Progenitor cell of endocrine pancreas (in vitro differentiated cells): ENCODE results near the gene VAPA. TPM values are rescaled to one million over a fixed set of nuclear protein-coding genes. Genes with fewer than 3 reads are reported as not detected.

Experiments used
- DNase-seq: peaks from one replicate; pipeline ENCODE4 v3.0.0; 2021; ENCODE audit warnings: low spot score; ENCODE audit not compliant: unreplicated experiment
- H3K27ac Mint-ChIP-seq: 2 replicates; pipeline ENCODE4 v1.8.0; 2021; ENCODE audit warnings: mild to moderate bottlenecking, moderate library complexity, mixed read lengths
- H3K27me3 Mint-ChIP-seq: 2 replicates; pipeline ENCODE4 v1.8.0; 2021; ENCODE audit warnings: mixed read lengths
- H3K36me3 Mint-ChIP-seq: 2 replicates; pipeline ENCODE4 v1.8.0; 2022; ENCODE audit warnings: mixed read lengths; ENCODE audit not compliant: insufficient read depth
- H3K4me1 Mint-ChIP-seq: 2 replicates; pipeline ENCODE4 v1.8.0; 2021; ENCODE audit warnings: low read depth, mixed read lengths
- H3K4me3 Mint-ChIP-seq: 2 replicates; pipeline ENCODE4 v1.8.0; 2021; ENCODE audit warnings: low read depth, mild to moderate bottlenecking, moderate library complexity, mixed read lengths
- H3K9me3 Mint-ChIP-seq: 2 replicates; pipeline ENCODE4 v1.8.0; 2021; ENCODE audit warnings: low read depth, mixed read lengths
- total RNA-seq: library from RNA; stranded (reverse); gene quantifications from 2 replicates; pipeline ENCODE4 v1.2.1, GENCODE V29; 2021
- TF ChIP-seq, protein P1 (sequence below): fragments of 200-600 bp; sonication (generic); IDR thresholded peaks from one replicate; pipeline ENCODE4 v1.5.0; 2021; ENCODE audit warnings: antibody characterized with exemption, mild to moderate bottlenecking; ENCODE audit not compliant: unreplicated experiment

The VAPA gene
- total RNA-seq, 1 donor from 2014 or later: 115 TPM

DNA sequence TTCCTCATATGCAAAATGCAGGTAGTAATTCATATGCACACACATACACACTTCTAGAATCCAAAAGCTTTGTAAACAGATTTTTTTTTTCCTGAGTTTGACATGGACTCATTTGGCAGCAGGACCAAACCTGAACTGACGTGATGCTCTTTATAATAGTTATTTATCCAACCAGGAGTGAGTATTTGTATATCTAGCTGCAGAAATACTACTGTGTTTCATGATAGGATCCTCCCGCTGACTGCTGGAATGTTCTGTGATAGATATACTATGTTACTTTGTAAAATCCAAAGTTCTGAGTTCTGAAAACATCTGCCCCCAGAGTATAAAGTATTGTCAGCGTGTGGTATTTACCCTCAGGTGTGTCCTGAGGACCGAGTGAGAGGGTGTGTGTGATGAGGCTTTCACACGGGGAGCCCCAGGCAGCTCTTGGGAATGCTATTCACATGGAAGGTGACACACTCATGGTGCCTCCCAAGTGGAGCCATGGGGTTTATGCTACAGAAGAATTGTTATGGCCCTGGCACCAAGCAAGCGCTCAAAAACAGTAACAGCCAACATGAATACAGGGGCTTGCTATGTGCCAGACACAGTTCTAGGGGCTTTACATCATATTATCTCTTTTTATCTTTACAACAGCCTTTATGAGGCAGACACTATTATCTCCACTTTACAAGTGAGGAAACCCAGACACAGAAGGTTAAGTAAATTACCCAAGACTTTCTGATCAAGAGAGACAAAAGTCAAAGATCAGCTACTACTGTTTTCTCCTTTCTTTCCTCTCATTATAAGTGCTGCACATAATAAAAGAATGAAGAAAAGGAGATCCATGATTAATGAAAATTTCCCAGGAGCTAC, 44.7 kb upstream of the VAPA start:
- DNase-seq: no peak
- Mint-ChIP-seq H3K4me3 (no peak overlapping the region), H3K9me3 (peaks cover 9% of the 10 kb centered on the region), H3K4me1 (peaks cover 13% of the 10 kb centered on the region), H3K36me3 (peaks cover 4% of the 10 kb centered on the region), H3K27me3 (peaks cover 9% of the 10 kb centered on the region), H3K27ac (no peak overlapping the region)
- TF ChIP-seq, protein P1, sequence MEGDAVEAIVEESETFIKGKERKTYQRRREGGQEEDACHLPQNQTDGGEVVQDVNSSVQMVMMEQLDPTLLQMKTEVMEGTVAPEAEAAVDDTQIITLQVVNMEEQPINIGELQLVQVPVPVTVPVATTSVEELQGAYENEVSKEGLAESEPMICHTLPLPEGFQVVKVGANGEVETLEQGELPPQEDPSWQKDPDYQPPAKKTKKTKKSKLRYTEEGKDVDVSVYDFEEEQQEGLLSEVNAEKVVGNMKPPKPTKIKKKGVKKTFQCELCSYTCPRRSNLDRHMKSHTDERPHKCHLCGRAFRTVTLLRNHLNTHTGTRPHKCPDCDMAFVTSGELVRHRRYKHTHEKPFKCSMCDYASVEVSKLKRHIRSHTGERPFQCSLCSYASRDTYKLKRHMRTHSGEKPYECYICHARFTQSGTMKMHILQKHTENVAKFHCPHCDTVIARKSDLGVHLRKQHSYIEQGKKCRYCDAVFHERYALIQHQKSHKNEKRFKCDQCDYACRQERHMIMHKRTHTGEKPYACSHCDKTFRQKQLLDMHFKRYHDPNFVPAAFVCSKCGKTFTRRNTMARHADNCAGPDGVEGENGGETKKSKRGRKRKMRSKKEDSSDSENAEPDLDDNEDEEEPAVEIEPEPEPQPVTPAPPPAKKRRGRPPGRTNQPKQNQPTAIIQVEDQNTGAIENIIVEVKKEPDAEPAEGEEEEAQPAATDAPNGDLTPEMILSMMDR: no peak

DNA sequence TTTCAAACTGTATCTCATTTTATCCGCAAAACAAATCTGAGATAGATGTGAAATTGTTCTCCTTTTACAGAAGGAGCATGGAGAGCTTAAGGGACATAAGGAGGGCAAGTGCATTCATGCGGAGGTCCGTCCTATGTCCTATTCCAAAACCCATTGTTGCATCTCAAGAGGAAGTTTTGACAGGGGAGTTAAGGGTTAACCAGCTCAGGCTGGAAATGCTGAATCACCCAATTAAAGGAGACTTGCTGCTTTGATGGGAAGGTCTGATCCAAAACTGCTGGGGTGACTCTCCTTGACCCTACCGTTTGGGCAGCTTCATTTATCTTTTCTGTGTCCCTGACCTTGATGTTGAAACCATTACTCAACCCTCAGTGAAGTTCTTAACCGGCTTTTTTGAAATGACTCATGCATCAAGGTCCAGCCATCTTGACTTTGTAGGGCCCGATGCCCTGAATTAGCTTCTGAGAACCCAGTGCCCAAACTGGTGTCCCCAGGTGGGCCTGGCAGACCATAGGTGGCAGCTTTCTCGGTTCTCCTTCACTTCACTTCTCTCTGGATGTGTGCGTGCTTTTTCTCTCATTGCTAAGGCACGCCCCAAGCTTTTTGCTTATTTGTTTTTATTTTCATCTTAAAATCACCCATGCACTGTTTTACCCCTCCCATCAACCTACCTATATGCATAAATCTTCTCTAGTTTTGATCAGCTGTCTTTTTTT, 43.9 kb upstream of the VAPA start:
- Mint-ChIP-seq H3K4me1 (peaks cover 13% of the 10 kb centered on the region), H3K27me3 (peaks cover 9% of the 10 kb centered on the region), H3K27ac (peak overlapping the region; percentile 19), H3K9me3 (peaks cover 9% of the 10 kb centered on the region), H3K36me3 (peaks cover 4% of the 10 kb centered on the region), H3K4me3 (no peak overlapping the region)
- TF ChIP-seq, protein P1: no peak
- no peak for DNase-seq

DNA sequence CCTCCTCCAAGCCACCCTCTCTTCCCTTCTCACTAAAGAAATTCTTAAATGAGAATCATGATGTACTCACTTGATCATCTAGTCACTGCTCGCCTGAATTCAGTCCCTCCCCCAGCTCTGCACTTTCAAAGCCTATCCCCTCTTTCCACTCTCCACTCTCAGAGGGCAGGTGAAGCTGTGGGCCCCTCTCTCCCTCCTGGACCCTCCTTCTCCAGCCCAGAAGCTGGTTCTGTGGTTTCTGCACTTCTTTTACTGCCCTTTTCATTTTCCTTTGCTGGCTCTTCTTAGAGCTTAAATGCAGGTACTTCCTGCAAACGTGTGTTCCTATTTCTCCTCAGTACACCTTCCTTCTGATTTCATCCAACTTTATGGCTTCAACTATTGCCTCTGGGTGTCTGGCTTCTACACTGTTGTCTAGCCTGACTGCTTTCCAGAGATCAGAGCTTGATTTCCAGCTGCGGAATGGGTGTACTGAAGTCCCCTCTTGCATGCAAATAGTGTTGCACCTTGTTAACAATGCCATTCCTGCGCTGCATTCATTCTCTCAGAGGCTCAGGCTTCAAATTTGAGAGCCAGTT, 43.3 kb upstream of the VAPA start:
- TF ChIP-seq, protein P1: no peak
- no peak for DNase-seq
- Mint-ChIP-seq H3K27ac (peak overlapping the region; percentile 19), H3K4me1 (peaks cover 13% of the 10 kb centered on the region), H3K9me3 (peaks cover 12% of the 10 kb centered on the region), H3K27me3 (peaks cover 9% of the 10 kb centered on the region), H3K36me3 (peaks cover 3% of the 10 kb centered on the region), H3K4me3 (no peak overlapping the region)

DNA sequence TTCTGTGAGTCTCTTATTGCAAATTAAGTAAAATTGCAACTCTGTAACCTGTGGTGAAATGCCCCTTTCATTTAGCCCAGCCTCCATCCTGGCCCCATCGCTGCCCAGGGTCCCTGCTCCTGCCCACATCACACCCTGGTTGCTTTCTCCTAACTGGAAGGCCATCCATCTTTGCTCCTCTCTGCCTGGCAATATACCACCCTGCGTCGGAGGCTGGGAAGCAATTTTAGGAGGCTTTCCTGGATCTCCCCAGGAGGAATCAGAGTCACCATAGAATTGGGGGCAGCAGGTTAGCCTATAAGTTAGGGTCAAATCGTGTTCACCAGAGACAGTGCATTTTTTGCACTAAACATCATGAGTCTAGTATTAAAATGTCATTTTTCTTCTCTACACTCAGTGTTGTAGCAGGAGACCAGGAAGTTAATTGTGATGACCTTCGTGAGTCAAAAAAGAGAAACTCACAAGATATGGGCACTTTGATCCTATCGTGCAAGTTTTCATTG, 42.5 kb upstream of the VAPA start:
- TF ChIP-seq, protein P1: no peak
- no peak for DNase-seq
- H3K4me3 Mint-ChIP-seq: no peak overlapping the region
- peaks cover 9% of the 10 kb centered on the region for H3K27me3 Mint-ChIP-seq
- no peak overlapping the region for H3K27ac Mint-ChIP-seq
- peaks cover 15% of the 10 kb centered on the region for H3K4me1 Mint-ChIP-seq
- H3K9me3 Mint-ChIP-seq: peaks cover 6% of the 10 kb centered on the region
- no peaks in the 10 kb centered on the region for H3K36me3 Mint-ChIP-seq

DNA sequence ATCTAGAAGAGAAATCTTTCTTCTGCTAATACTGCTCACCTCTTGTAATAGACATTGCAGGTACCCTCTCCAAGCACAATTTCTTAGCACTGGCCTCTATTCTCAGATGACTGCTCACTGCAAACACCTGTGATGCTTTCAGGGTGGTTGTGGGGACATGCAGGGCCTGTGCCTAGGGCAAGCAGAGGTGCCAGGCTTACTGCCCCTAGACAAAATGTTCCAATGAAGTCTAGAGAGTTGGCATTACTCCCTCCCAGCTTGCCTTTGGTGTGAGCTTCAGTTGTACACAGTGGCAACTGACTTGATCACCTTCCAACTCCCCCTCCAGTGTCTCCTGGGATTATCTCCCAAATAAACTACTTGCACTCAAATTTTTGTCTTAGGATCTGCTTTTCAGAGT, 41.0 kb upstream of the VAPA start:
- H3K36me3 Mint-ChIP-seq: no peaks in the 10 kb centered on the region
- H3K27me3 Mint-ChIP-seq: peaks cover 9% of the 10 kb centered on the region
- no peak overlapping the region for H3K27ac Mint-ChIP-seq
- H3K4me1 Mint-ChIP-seq: peaks cover 27% of the 10 kb centered on the region
- no peak for DNase-seq
- TF ChIP-seq, protein P1: no peak
- H3K9me3 Mint-ChIP-seq: peaks cover 6% of the 10 kb centered on the region
- H3K4me3 Mint-ChIP-seq: no peak overlapping the region
